Astrocyte (in vitro differentiated cells and primary cell): Measurements from ENCODE around the gene HK3.

ENCODE experiments used
- CTCF ChIP-seq: IDR thresholded peaks from 2 replicates; pipeline ENCODE4 v1.5.1; 2011; ENCODE audit warnings: low read depth, mild to moderate bottlenecking, inconsistent platforms, low read length, moderate library complexity; ENCODE audit not compliant: insufficient read depth
- EZH2 ChIP-seq: IDR thresholded peaks from 2 replicates; pipeline ENCODE4 v1.6.1; 2012; ENCODE audit warnings: mild to moderate bottlenecking, low read length, inconsistent platforms; ENCODE audit not compliant: insufficient read depth

- no peak for TF ChIP-seq CTCF
- TF ChIP-seq EZH2, result no peak
Observed at GRCh38 chr5:176894298-176894697, 4.8 kb downstream of the HK3 start.
